Keratinocyte (primary cell): ENCODE results near the gene PRAF2.

ENCODE experiments used
- EZH2 ChIP-seq: IDR thresholded peaks from one replicate; pipeline ENCODE4 v1.6.1; 2012; ENCODE audit warnings: inconsistent platforms, mild to moderate bottlenecking, low read length, moderate library complexity
- TF ChIP-seq, protein P1 (sequence below), 3 experiments: IDR thresholded peaks in 1 of 3; conservative IDR thresholded peaks in 1 of 3; optimal IDR thresholded peaks in 1 of 3; 2 replicates in 2 of 3; 3 replicates in 1 of 3; pipeline versions ENCODE3 to v1.5.1; 2011; ENCODE audit warnings: low read length in 3 of 3, mild to moderate bottlenecking in 3 of 3, moderate library complexity in 2 of 3, control low read depth in 1 of 3, inconsistent platforms in 1 of 3; ENCODE audit not compliant: insufficient read depth in 2 of 3; ENCODE audit errors: extremely low read depth in 1 of 3

DNA sequence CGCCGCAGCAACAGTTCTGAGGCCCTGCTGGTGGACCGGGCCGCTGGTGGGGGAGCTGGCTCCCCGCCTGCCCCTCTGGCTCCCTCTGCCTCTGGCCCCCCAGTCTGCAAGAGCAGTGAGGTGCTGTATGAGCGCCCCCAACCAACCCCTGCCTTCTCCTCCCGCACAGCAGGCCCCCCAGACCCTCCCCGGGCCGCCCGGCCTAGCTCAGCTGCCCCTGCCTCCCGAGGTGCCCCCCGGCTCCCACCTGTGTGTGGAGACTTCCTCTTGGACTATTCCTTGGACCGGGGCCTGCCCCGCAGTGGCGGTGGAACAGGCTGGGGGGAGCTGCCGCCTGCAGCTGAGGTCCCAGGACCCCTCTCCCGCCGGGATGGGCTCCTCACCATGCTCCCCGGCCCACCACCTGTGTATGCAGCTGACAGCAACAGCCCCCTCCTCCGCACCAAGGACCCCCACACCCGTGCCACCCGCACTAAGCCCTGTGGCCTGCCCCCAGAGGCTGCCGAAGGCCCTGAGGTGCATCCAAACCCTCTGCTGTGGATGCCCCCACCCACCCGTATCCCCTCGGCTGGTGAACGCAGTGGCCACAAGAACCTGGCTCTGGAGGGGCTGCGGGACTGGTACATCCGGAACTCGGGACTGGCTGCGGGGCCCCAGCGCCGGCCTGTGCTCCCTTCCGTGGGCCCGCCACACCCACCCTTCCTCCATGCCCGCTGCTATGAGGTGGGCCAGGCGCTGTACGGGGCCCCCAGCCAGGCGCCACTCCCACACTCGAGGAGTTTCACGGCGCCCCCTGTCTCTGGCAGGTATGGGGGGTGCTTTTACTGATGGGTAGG lies 6.3 kb downstream of the PRAF2 start:
- TF ChIP-seq, protein P1, sequence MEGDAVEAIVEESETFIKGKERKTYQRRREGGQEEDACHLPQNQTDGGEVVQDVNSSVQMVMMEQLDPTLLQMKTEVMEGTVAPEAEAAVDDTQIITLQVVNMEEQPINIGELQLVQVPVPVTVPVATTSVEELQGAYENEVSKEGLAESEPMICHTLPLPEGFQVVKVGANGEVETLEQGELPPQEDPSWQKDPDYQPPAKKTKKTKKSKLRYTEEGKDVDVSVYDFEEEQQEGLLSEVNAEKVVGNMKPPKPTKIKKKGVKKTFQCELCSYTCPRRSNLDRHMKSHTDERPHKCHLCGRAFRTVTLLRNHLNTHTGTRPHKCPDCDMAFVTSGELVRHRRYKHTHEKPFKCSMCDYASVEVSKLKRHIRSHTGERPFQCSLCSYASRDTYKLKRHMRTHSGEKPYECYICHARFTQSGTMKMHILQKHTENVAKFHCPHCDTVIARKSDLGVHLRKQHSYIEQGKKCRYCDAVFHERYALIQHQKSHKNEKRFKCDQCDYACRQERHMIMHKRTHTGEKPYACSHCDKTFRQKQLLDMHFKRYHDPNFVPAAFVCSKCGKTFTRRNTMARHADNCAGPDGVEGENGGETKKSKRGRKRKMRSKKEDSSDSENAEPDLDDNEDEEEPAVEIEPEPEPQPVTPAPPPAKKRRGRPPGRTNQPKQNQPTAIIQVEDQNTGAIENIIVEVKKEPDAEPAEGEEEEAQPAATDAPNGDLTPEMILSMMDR (optimal IDR thresholded peaks at IDR 0.05 in 1 of 3, IDR thresholded peaks at IDR 0.05 in 1 of 3, conservative IDR thresholded peaks at IDR 0.05 in 1 of 3; ENCODE audit: extremely low read depth in 1 of 3, insufficient read depth in 2 of 3, low read length in 3 of 3): no peak
- no peak for TF ChIP-seq EZH2
